ENCODE measurements around the gene SUGCT. TPM values are rescaled to one million over a fixed set of nuclear protein-coding genes. Genes with fewer than 3 reads are reported as not detected.

Gene SUGCT
- total RNA-seq, 1 experiment from 2014 or later: 1.5 TPM

DNA sequence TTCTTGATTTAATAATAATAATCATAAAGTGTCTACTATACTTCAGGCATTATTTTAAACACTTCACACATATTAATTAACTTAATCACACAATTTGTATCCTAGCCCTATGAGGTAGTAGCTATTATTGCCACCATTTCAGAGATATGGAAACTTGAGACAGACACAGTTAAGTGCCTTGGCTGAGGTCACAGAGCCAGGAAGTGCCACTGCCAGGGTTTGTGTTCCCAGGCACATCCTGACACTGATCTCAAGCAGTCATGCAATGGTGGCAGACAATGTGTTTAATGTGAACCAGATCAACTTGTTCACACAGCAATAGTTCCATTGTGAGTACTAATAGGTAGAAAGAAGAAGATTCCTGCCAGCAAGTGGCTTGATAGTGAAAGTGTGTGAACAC, 666.0 kb downstream of the SUGCT start:
- Histone ChIP-seq H3K27me3 (no peaks in the 10 kb centered on the region), H3K9me3 (no peaks in the 10 kb centered on the region), H3K36me3 (no peaks in the 10 kb centered on the region), H3K4me3 (no peak overlapping the region)
- no peak for DNase-seq

DNA sequence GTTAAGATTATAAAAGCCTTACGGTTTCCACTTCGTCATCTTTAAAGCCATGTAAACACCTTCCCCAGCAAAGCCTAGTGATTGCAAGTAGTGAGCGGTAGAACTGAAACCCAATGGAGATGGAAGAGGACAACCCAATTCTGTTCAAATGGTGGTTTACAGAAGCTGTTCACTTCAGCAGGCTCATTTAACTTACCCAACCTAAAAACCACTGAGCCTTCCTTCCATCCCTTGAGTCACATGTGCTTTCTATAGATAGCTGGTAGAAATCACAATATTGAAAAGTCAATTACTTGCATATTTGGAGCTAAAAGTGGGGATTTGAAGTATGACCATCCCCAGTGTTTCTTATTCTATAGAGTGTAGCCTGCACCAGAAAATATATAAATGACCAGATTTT, 667.7 kb downstream of the SUGCT start:
- DNase-seq: no peak
- no peaks in the 10 kb centered on the region for H3K36me3 ChIP-seq
- H3K27me3 ChIP-seq: no peaks in the 10 kb centered on the region
- H3K9me3 ChIP-seq: no peaks in the 10 kb centered on the region
- H3K4me3 ChIP-seq: no peak overlapping the region

DNA sequence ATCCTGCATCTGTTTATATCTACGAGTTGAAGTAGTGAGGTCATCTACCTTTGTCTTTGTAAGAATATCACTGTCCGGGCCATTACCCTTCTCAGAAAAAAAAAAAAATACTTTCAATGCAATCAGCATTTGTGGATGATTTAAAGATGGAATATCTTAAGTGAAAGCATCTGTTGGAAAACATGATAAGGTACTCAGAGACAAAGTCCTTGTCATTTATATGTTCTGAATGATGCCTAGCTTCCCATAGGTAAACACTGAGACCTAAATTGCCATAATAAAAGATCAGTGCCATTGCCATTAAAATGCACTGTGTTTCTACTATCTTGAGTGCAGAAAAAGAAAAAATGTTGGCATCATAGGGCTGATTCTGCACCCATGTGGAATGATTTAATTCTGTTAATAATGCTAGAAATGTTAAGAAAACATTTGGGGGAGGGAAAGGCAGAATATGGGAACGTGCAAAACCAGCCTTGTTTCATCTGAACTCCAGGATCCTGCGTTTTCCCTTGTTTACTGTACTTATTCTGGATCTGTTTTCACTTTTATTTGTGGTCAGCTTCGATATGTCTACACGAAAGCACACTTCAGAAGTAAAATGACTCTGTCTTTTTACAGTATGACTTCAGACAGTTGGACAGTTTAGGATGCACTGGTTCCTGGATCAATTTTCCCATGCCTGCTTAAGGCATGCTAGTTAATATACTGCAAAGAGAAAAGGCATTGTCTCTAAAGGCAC, 669.8 kb downstream of the SUGCT start:
- Histone ChIP-seq H3K9me3 (no peaks in the 10 kb centered on the region), H3K27me3 (no peaks in the 10 kb centered on the region), H3K4me3 (no peak overlapping the region), H3K36me3 (no peaks in the 10 kb centered on the region)
- DNase-seq: no peak

DNA sequence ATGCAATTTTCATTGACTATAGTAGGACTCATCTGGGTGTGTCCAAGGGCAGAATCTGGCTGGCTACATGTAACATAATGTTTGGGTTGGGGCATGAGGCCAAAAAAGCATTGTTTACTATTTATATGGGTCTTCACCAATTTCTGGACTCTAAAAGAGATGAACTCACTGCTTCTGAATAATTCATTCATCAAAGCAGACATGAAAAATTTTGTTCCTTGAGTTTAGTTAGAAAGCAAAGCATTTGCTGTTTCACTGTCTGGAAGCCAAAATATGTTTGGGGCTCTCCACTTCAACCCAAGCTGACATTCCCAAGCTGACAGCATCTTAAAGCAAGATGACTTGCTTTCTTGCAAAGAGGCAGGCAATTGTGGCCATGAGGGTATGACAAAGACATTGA, 670.6 kb downstream of the SUGCT start:
- no peak for DNase-seq
- no peaks in the 10 kb centered on the region for H3K36me3 ChIP-seq
- no peaks in the 10 kb centered on the region for H3K9me3 ChIP-seq
- no peaks in the 10 kb centered on the region for H3K27me3 ChIP-seq
- H3K4me3 ChIP-seq: no peak overlapping the region

DNA sequence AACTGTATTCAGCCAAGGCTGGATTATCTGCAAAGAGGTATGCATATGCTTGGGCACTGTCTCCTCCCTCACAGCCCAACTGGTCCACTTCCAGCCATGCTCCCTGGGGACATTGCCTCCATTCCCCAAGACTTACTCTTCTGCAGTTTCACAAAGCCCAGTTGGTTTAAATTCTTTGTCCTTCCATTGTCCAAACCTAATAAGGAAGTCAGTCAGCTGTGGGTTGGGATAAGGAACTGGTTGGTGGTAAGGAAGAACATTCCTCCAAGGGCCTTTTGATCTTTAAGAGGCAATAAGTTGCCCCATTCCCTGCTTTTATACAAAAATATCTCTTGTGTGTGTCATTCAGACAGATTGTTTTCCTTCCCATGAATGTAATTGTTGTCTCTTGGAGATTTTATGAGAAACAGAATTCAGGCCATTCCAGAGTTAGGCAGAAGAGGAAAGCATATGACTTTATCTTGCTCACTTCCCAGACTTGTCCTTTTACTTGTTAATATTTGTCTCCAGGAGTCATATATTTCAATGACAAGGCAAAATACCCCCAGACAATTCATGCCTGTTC, 673.7 kb downstream of the SUGCT start:
- H3K27me3 ChIP-seq: no peaks in the 10 kb centered on the region
- no peaks in the 10 kb centered on the region for H3K36me3 ChIP-seq
- H3K9me3 ChIP-seq: peaks cover 9% of the 10 kb centered on the region
- peak; percentile 69 for DNase-seq
- H3K4me3 ChIP-seq: no peak overlapping the region

DNA sequence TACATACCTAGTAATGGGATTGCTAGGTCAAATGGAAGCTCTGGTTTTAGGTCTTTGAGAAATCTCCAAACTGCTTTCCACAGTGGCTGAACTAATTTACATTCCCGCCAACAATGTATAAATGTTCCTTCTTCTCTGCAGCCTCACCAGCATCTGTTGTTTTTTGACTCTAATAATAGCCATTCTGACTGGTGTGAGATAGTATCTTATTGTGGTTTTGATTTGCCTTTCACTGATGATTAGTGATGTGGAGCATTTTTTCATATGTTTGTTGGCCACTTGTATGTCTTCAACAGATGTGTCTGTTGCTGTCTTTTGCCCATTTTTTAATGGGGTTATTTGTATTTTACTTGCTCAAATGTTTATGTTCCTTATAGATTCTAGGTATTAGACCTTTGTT, 675.5 kb downstream of the SUGCT start:
- DNase-seq: no peak
- H3K4me3 ChIP-seq: no peak overlapping the region
- peaks cover 9% of the 10 kb centered on the region for H3K9me3 ChIP-seq
- H3K27me3 ChIP-seq: no peaks in the 10 kb centered on the region
- no peaks in the 10 kb centered on the region for H3K36me3 ChIP-seq

DNA sequence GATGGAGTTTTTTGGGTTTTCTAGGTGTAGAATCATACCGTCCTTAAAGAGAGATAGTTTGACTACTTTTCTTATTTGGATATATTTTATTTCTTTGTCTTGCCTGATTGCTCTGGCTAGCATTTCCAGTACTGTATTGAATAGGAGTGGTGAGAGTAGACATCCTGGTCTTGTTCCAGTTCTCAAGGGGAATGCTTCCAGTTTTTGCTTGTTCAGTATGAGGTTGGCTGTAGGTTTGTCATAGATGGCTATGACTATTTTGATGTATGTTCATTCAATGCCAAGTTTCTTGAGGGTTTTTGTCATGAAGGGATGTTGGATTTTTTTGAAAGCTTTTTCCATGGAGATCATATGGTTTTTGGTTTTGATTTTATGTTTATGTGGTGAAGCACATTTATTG, 676.9 kb downstream of the SUGCT start:
- DNase-seq: no peak
- peaks cover 9% of the 10 kb centered on the region for H3K9me3 ChIP-seq
- H3K4me3 ChIP-seq: no peak overlapping the region
- no peaks in the 10 kb centered on the region for H3K27me3 ChIP-seq
- H3K36me3 ChIP-seq: no peaks in the 10 kb centered on the region

DNA sequence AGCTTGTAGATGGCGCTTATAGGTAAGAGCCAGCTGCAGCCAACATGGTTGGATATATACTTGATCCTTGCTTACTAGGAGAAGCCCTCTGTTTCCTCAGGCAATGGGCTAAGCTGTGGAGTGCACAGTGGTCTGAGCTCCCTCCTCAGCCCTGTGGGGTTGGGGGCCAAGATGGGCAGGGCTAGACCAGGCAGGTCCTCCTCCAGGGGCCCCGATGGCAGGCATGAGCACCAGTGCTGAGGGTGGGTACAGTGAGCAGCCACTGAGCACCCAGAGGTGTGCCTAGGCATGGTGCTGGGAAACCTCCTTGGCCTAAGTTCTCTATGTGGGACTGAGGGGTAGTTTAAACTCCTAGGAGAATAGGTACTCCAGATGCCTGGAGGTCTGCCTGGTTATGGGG, 680.2 kb downstream of the SUGCT start:
- DNase-seq: no peak
- Histone ChIP-seq H3K4me3 (no peak overlapping the region), H3K9me3 (peaks cover 9% of the 10 kb centered on the region), H3K27me3 (no peaks in the 10 kb centered on the region), H3K36me3 (no peaks in the 10 kb centered on the region)

DNA sequence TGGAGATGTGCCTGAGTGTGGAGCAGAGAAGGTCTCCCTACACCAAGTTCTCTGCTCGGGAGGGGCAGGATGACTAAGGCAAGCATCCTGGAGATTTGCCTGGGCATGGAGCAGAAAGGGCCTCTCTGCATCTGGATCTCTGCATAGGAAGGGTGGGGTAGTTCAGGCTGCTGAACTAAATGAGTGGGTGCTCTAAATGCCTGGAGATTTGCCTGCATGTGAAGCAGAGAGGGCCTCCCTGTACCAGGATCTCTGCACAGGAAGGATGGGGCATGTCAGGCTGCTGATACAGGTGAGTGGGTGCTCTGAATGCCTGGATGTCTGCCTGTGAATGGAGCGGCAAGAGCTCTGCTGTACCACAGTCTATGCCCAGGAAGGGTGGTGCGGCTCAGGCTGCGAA, 680.7 kb downstream of the SUGCT start:
- Histone ChIP-seq H3K4me3 (no peak overlapping the region), H3K27me3 (no peaks in the 10 kb centered on the region)

DNA sequence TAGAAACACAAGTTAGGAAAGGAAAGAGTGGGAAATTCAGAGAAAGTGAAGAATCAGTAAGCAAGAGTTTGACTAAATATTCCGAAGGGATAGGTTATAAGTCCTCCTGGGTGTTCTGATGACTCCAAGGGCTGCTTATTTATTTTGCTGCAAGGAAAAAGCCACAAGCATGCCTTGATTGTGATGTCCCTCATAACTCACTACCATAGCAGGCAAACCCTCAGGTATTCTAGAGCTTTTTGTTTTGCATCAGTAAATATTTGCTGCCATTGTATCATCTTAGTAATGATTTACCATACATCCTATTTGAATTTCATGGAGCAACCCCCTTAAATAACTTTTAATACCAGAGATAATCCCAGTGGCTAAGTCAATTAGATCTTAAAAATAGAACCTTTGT, 688.1 kb downstream of the SUGCT start:
- no peaks in the 10 kb centered on the region for H3K36me3 ChIP-seq
- no peak for DNase-seq
- no peaks in the 10 kb centered on the region for H3K9me3 ChIP-seq
- H3K4me3 ChIP-seq: no peak overlapping the region
- H3K27me3 ChIP-seq: no peaks in the 10 kb centered on the region

More for the DNA sequence above, 680.7 kb downstream of the SUGCT start:
- no peaks in the 10 kb centered on the region for H3K36me3 ChIP-seq
- peak; percentile 76 for DNase-seq
- H3K9me3 ChIP-seq: peaks cover 8% of the 10 kb centered on the region

DNA sequence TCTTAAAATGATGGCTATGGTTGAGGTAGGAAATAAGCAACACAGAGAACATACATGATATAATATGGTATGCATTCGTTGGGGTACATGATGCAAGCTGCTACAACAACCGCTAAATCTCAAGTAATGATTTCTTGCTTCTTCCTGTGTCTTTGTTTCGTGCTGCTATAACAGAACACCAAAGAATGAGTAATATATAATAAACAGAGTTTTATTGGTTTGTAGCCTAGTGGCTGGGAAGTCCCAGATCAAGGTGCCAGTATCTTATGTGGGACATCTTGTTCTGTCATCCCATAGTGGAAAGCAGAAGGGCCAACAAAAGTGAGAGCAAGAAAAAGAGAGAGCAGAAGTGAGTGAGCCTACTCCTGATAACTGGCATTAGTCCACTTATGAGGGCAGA, 689.7 kb downstream of the SUGCT start:
- DNase-seq: no peak
- no peaks in the 10 kb centered on the region for H3K27me3 ChIP-seq
- H3K4me3 ChIP-seq: no peak overlapping the region
- H3K9me3 ChIP-seq: no peaks in the 10 kb centered on the region
- H3K36me3 ChIP-seq: no peaks in the 10 kb centered on the region

DNA sequence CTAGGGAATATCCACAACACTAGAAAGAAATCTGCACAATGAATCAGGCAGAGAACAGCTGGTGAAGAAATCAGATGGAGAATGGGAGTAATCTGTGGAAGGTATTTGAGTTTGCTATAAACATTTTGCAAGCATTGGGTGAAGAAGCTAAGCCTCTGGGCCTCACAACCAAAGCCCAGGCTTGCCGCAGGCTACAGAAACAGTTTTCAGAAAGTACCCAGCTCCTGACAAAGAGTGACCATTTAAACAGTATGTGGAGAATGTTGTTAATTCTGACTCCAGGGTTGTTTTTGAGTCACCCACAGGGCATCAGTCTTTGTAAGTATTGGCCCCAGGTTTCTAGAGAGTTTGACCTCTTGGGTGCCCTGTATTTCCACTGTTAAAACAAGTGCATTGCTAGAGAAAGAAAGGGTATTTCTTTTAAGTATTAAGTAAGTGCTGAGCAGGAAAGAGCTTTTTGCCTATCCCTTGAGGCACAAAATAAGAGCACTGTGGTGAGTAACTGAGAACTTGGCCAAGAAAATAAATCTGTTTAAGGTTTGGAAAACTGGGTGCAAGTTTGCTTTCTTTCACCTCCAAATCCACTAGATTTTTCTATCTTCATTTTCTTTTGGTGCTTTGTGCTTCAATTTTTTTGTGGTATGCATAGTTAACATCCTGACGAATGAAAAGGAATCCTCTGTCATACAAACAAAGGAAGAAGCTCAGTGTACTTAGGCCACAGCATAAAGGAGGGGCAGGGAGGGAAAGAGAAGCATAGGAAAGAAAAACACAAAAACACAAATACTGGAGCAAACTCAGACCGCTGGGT, 691.8 kb downstream of the SUGCT start:
- no peak for DNase-seq

DNA sequence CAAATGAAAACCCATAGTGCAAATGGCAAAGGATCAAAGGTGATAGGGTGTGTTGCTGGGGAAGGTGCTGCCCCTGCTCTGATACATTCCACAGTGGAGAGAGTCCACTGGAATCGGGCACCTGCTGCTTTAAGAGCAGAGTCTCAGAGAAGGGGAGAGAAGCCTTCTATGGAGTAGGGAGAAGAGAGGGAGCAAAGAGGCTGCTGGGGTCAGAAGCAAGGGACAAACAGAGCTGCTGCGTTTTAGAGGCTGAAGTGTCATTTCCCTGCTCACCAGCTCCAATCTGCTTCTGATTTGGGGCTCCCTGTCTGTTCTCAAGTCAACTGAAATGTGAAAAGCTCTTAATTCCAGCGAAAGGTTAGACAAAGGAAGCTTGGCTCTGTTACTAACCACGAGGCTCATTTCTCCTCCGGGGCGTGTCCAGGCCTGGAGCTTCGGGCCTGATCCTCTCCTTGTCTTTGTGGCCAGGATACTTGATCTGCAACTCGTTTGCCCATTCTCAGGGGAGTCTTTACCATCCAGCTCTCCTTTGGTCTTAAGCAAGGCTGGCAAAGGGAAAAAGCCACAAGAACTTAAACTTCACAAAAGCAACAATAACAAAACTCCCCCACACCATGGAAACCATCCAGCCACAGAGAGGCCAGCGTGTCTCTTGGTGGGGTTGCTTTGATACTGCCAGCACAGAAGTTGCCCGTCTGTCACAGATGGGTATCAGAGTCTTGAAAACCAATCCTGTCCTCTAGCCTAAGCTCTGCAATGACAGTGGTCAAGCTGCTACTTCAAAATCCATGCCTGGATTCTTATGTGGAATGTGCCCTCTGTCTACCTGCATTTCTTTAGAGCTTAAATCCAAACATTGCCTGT, 692.6 kb downstream of the SUGCT start:
- H3K9me3 ChIP-seq: no peaks in the 10 kb centered on the region
- no peaks in the 10 kb centered on the region for H3K27me3 ChIP-seq
- DNase-seq: peak; percentile 55
- H3K36me3 ChIP-seq: no peaks in the 10 kb centered on the region
- no peak overlapping the region for H3K4me3 ChIP-seq

More for the DNA sequence above, 691.8 kb downstream of the SUGCT start:
- H3K36me3 ChIP-seq: no peaks in the 10 kb centered on the region
- H3K27me3 ChIP-seq: no peaks in the 10 kb centered on the region
- H3K9me3 ChIP-seq: no peaks in the 10 kb centered on the region
- H3K4me3 ChIP-seq: no peak overlapping the region

DNA sequence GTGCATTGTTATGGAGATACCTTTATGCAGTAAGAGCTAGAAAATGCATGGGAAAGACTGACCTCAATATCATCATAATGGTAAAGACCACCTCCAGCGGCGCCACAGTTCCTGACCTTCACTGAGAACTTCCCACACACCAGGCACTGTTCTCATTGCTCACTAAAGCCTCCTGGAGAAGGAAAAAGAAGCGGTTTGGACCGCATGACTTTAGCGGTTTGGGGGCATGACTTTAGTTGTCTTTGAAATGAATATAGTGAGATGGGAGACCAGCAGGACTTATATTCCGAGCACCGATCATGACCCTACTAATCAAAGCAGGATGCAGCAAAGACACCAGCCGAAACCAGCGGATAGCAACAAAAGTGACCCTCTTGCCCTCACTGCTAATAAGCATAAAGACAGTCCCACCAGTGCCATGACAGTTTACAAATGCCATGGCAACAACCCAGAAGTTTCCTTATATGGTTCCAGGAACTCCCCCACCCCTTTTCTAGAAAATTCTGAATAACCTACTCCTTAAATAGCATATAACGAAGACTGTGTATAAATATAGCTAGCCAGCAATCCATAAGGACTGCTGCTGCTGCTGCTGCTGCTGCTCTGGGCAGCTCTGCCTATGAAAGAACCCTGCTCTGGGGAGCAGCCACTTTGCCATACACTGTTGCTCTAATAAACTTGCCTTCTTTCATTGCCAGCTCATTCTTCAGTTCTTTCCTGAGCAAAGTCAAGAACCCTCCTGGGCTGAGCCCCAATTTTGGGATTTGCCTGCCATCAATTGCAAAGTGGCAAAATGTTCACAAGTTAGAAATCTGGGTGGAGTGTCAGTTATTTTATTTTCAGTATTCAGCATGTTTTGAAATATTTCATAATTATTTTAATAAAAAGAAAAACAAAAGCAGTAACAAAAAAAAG, 694.1 kb downstream of the SUGCT start:
- Histone ChIP-seq H3K27me3 (no peaks in the 10 kb centered on the region), H3K4me3 (no peak overlapping the region)
- DNase-seq: no peak

DNA sequence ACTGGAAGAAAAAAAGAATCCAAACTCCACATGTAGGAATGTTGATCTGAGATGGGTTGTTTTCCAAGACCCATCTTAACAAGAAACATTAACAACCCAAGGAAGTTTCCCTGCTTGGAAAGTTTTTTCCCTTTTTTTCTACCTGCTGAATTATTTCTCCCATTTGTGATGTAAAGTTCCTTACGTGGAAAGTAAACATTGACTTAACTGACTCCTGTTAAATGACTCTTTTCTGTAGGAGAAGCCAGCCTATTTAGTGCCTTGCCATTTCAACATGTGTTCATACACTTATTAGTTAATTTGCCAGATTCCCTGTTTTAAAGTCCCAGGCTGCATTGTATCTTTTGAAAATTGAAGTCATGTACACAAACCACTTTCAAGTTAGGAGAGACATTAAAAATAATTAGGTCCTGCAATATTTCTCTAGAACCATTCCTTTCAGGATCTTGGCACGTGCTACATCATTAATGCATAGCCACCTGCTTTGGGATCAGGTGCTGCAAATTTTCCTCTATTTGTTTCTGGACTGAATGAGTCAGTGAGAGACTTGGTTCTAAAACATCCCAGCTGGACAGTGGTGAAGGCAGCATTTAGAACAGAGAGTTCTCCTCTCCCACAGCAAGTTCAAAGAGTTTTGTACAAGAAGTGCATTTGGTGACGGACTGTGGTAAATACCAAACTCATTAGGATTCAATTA, 698.5 kb downstream of the SUGCT start:
- Histone ChIP-seq H3K9me3 (no peaks in the 10 kb centered on the region), H3K4me3 (no peak overlapping the region), H3K27me3 (no peaks in the 10 kb centered on the region), H3K36me3 (no peaks in the 10 kb centered on the region)
- DNase-seq: no peak

More for the DNA sequence above, 694.1 kb downstream of the SUGCT start:
- Histone ChIP-seq H3K36me3 (no peaks in the 10 kb centered on the region), H3K9me3 (no peaks in the 10 kb centered on the region)

All from MG63 (cell line).